H1 (cell line): ENCODE results near the gene PSME3. TPM values are rescaled to one million over a fixed set of nuclear protein-coding genes. Genes with fewer than 3 reads are reported as not detected.
"Not testable (repeated sequence)": the region's sequence is repeated elsewhere in the genome, so short reads cannot be mapped to it uniquely, and the experiment has no call there.

Source experiments
- CTCF ChIA-PET: fragments of 300-600 bp; sonication (Branson Sonifier 250); formaldehyde crosslinking; loops from one replicate; lab custom pipeline; 2021; ENCODE audit not compliant: partially characterized antibody; lab: Charles Lee
- POLR2A ChIA-PET: fragments of 300-600 bp; sonication (Branson Sonifier 250); formaldehyde crosslinking; loops from one replicate; lab custom pipeline; 2021; ENCODE audit warnings: inconsistent platforms; ENCODE audit not compliant: partially characterized antibody; lab: Charles Lee
- DNase-seq, 2 experiments: peaks; one replicate each; pipeline versions ENCODE4 v3.0.0 to v3.0.0-alpha.2; 2010 to 2022; ENCODE audit warnings: low spot score in 2 of 2, low read depth in 1 of 2, mixed read lengths in 1 of 2
- FAIRE-seq: peaks from 2 replicates; lab custom pipeline; 2011; peaks lifted over from hg19 to GRCh38; lab: Jason Lieb, UNC
- H2AFZ ChIP-seq: 2 replicates; pipeline ENCODE4 v1.8.1; 2012; ENCODE audit warnings: low read length, inconsistent platforms
- H2AK5ac ChIP-seq: 2 replicates; pipeline ENCODE4 v1.6.1; 2013; ENCODE audit warnings: low read depth, low read length
- H2BK120ac ChIP-seq: replicated peaks from 2 replicates; pipeline ENCODE3; 2013; ENCODE audit warnings: low read depth, low read length, inconsistent platforms
- H2BK12ac ChIP-seq: 2 replicates; pipeline ENCODE4 v1.6.1; 2013; ENCODE audit warnings: low read depth, low read length
- H2BK15ac ChIP-seq: 2 replicates; pipeline ENCODE4 v1.6.1; 2013; ENCODE audit warnings: low read length
- H2BK20ac ChIP-seq: 2 replicates; pipeline ENCODE4 v1.6.1; 2013; ENCODE audit warnings: low read length
- H2BK5ac ChIP-seq: 2 replicates; pipeline ENCODE4 v1.6.1; 2013; ENCODE audit warnings: low read depth, low read length
- H3K14ac ChIP-seq: 2 replicates; pipeline ENCODE4 v1.6.1; 2013; ENCODE audit warnings: inconsistent platforms; ENCODE audit not compliant: insufficient read length
- H3K18ac ChIP-seq: 2 replicates; pipeline ENCODE4 v1.6.1; 2013; ENCODE audit warnings: low read length; ENCODE audit errors: extremely low read depth
- H3K23ac ChIP-seq: 2 replicates; pipeline ENCODE4 v1.6.1; 2013; ENCODE audit warnings: inconsistent platforms; ENCODE audit not compliant: insufficient read length
- H3K23me2 ChIP-seq: 2 replicates; pipeline ENCODE4 v1.6.1; 2013; ENCODE audit warnings: low read depth, low read length
- H3K27ac ChIP-seq: 2 replicates; pipeline ENCODE4 v1.6.1; 2011; ENCODE audit warnings: low read depth, low read length, inconsistent platforms
- H3K27me3 ChIP-seq, 4 experiments: replicated peaks in 1 of 4; 1 replicate in 1 of 4; 2 replicates in 3 of 4; pipeline versions ENCODE4 v1.6.1 to v1.8.1; 2011 to 2013; ENCODE audit warnings: low read length in 3 of 4, mild to moderate bottlenecking in 3 of 4, inconsistent platforms in 2 of 4, mixed read lengths in 2 of 4, moderate library complexity in 1 of 4; ENCODE audit not compliant: control insufficient read depth in 3 of 4, insufficient read depth in 3 of 4; ENCODE audit errors: extremely low read depth in 1 of 4
- H3K36me3 ChIP-seq, 4 experiments: 2 replicates each; pipeline versions ENCODE4 v1.6.1 to v1.8.1; 2011 to 2013; ENCODE audit warnings: mild to moderate bottlenecking in 4 of 4, low read length in 3 of 4, moderate library complexity in 2 of 4, control low read depth in 1 of 4, inconsistent platforms in 1 of 4; ENCODE audit not compliant: insufficient read depth in 4 of 4, control insufficient read depth in 2 of 4
- H3K4ac ChIP-seq: replicated peaks from 2 replicates; pipeline ENCODE3; 2013; ENCODE audit warnings: low read length, low read depth, mixed read lengths, inconsistent platforms; ENCODE audit not compliant: insufficient read length
- H3K4me1 ChIP-seq, 4 experiments: replicated peaks in 1 of 4; 1 replicate in 1 of 4; 2 replicates in 3 of 4; pipeline versions ENCODE4 v1.6.1 to v1.8.1; 2011 to 2013; ENCODE audit warnings: low read length in 3 of 4, inconsistent platforms in 2 of 4, mixed read lengths in 1 of 4; ENCODE audit not compliant: insufficient read depth in 4 of 4, control insufficient read depth in 3 of 4
- H3K4me2 ChIP-seq, 2 experiments: 2 replicates each; pipeline versions ENCODE4 v1.6.1 to v1.8.1; 2011 to 2013; ENCODE audit warnings: low read depth in 2 of 2, low read length in 2 of 2, control low read depth in 1 of 2, inconsistent platforms in 1 of 2, mild to moderate bottlenecking in 1 of 2; ENCODE audit not compliant: insufficient read depth in 1 of 2
- H3K4me3 ChIP-seq, 4 experiments: fragments of 200-600, 300-600 bp in 1 of 4; sonication (generic), shearing (Covaris generic), sonication (Bioruptor Twin) in 1 of 4; 2 replicates each; pipeline versions ENCODE4 v1.5.1 to v1.8.1; 2011 to 2016; ENCODE audit warnings: low read length in 4 of 4, low read depth in 3 of 4, control low read depth in 2 of 4, inconsistent platforms in 2 of 4, mild to moderate bottlenecking in 2 of 4, mixed read lengths in 1 of 4, moderate library complexity in 1 of 4; ENCODE audit not compliant: insufficient read depth in 2 of 4; ENCODE audit errors: extremely low read depth in 1 of 4
- H3K56ac ChIP-seq: replicated peaks from 2 replicates; pipeline ENCODE3; 2013; ENCODE audit warnings: low read depth, mild to moderate bottlenecking, mixed read lengths, low read length, inconsistent platforms; ENCODE audit not compliant: insufficient read length
- H3K79me1 ChIP-seq: 2 replicates; pipeline ENCODE4 v1.6.1; 2013; ENCODE audit warnings: low read depth, low read length, control low read depth
- H3K79me2 ChIP-seq, 2 experiments: 2 replicates each; pipeline versions ENCODE4 v1.6.1 to v1.8.1; 2012 to 2013; ENCODE audit warnings: low read length in 2 of 2, mild to moderate bottlenecking in 2 of 2, inconsistent platforms in 1 of 2; ENCODE audit not compliant: insufficient read depth in 2 of 2, control insufficient read depth in 1 of 2
- H3K9ac ChIP-seq, 4 experiments: replicated peaks in 1 of 4; 1 replicate in 1 of 4; 2 replicates in 3 of 4; pipeline versions ENCODE4 v1.6.1 to v1.8.1; 2011 to 2013; ENCODE audit warnings: low read depth in 3 of 4, low read length in 3 of 4, control low read depth in 2 of 4, mild to moderate bottlenecking in 2 of 4, moderate library complexity in 2 of 4, inconsistent platforms in 1 of 4; ENCODE audit errors: extremely low read depth in 1 of 4
- H3K9me3 ChIP-seq, 2 experiments: 2 replicates each; pipeline versions ENCODE4 v1.6.1 to v1.8.1; 2012 to 2013; ENCODE audit warnings: mild to moderate bottlenecking in 2 of 2, moderate library complexity in 2 of 2, control low read depth in 1 of 2, inconsistent platforms in 1 of 2, low read depth in 1 of 2, low read length in 1 of 2, mixed read lengths in 1 of 2; ENCODE audit not compliant: insufficient read depth in 2 of 2
- H4K20me1 ChIP-seq, 2 experiments: replicated peaks in 1 of 2; 2 replicates each; pipeline versions ENCODE3 to v1.8.1; 2011 to 2013; ENCODE audit warnings: inconsistent platforms in 2 of 2, low read length in 2 of 2, mild to moderate bottlenecking in 1 of 2; ENCODE audit not compliant: insufficient read depth in 2 of 2, control insufficient read depth in 1 of 2
- H4K5ac ChIP-seq: 2 replicates; pipeline ENCODE4 v1.6.1; 2013; ENCODE audit warnings: low read length, low read depth, mixed read lengths, inconsistent platforms; ENCODE audit not compliant: insufficient read length
- H4K8ac ChIP-seq: 2 replicates; pipeline ENCODE4 v1.8.0; 2013; ENCODE audit warnings: mild to moderate bottlenecking, moderate library complexity, low read length, inconsistent platforms; ENCODE audit not compliant: insufficient read depth; ENCODE audit errors: extremely low read depth
- H4K91ac ChIP-seq: replicated peaks from 2 replicates; pipeline ENCODE3; 2013; ENCODE audit warnings: low read length, mixed read lengths, inconsistent platforms; ENCODE audit not compliant: insufficient read length
- WGBS, 2 experiments: shearing (Covaris generic) in 1 of 2; methylation state at CpG; one replicate each; pipeline versions ENCODE4 v1.1.6 to v1.1.7; 2013 to 2015; ENCODE audit warnings: low lambda C conversion rate in 2 of 2, mixed read lengths in 2 of 2, inconsistent platforms in 1 of 2, low coverage in 1 of 2, missing lambda C conversion rate in 1 of 2; ENCODE audit not compliant: insufficient replicate concordance in 2 of 2, insufficient coverage in 1 of 2, insufficient read length in 1 of 2; ENCODE audit errors: extremely low coverage in 1 of 2, missing lambda C conversion rate in 1 of 2; 5-methylcytosine and 5-hydroxymethylcytosine counted together
- polyA plus RNA-seq, 7 experiments: library from polyadenylated mRNA; depleted of rRNA in 3 of 7; stranded (reverse) in 5 of 7; unstranded in 2 of 7; fragments of >200 nt in 5 of 7; fragments of 200-250 nt in 2 of 7; gene quantifications; 1 replicate in 5 of 7; 2 replicates in 1 of 7; 4 replicates in 1 of 7; pipeline versions ENCODE4 v1.2.1 to v1.2.3, GENCODE V29; 2011 to 2013; ENCODE audit warnings: missing spikeins in 2 of 7, mixed read lengths in 2 of 7
- total RNA-seq: library from RNA; stranded (reverse); fragmentation: NEBNext Ultra II Directional; extraction: Animal tissue kit (Norgen Biotek cat#: 25700); gene quantifications from 2 replicates; pipeline ENCODE4 v1.2.1, GENCODE V29; 2021

Gene PSME3
- total and polyA plus RNA-seq, 2 of the 8 experiments (the other 6 are each of a cell fraction or from before 2014, with no cell fraction given), result 149 to 224 TPM

DNA sequence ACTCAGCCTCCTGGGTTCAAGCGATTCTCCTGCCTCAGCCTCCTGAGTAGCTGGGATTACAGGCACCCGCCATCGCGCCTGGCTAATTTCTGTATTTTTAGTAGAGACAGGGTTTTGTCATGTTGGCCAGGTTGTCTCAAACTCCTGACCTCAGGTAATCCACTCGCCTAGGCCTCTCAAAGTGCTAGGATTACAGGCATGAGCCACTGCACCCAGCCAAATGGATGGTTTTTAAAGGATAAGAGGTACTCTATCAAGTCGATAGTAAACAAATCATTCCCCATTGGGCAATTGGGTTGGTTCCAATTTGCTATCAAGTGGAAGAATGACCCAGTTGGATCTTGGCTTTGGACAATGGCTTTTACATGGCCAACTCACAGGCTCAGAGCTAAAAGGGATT lies 48.5 kb downstream of the PSME3 start:
- not testable (repeated sequence) for H2AFZ ChIP-seq, H3K79me1 ChIP-seq, H2BK5ac ChIP-seq, H4K8ac ChIP-seq, H3K23me2 ChIP-seq, H3K4ac ChIP-seq, DNase-seq, H2BK120ac ChIP-seq, H4K91ac ChIP-seq, H2BK15ac ChIP-seq, H3K18ac ChIP-seq, H3K14ac ChIP-seq, H2BK12ac ChIP-seq, H2AK5ac ChIP-seq, H3K27me3 ChIP-seq, H3K9ac ChIP-seq, H4K5ac ChIP-seq, H3K27ac ChIP-seq, FAIRE-seq, H4K20me1 ChIP-seq, H3K4me3 ChIP-seq, H3K9me3 ChIP-seq, H3K79me2 ChIP-seq, H3K56ac ChIP-seq, H3K36me3 ChIP-seq, H3K4me2 ChIP-seq, H3K23ac ChIP-seq, H2BK20ac ChIP-seq, H3K4me1 ChIP-seq
- ChIA-PET CTCF (interaction anchor here (0.7 to 2.3 kb wide), 10 partner anchors 9 to 1168 kb away, joined by 3 to 7 read pairs (median 3); no protein-coding TSS in a partner anchor), POLR2A (interaction anchor here (0.7 kb wide), 1 partner anchor 28 kb away, joined by 3 read pairs; no protein-coding TSS in a partner anchor)
- 91% methylated on average over 6 of the region's 6 CpGs; no CpG with 5 or more reads in 1 of the 2 experiments for WGBS, 2 experiments
